BLaER1 treated with 17β-estradiol and CSF1 and Interleukin-3, amounts not matched to agents 10 nM and 100 nM (cell line): Measurements from ENCODE around the gene ZNF792.
"Not testable (repeated sequence)": the region's sequence is repeated elsewhere in the genome, so short reads cannot be mapped to it uniquely, and the experiment has no call there.

ENCODE experiments used
- H3K27ac ChIP-seq, 11 experiments: shearing (Covaris generic); formaldehyde crosslinking; 2 replicates each; pipeline ENCODE4 v1.8.1; 2022
- H3K27me3 ChIP-seq, 11 experiments: shearing (Covaris generic); formaldehyde crosslinking; 2 replicates each; pipeline ENCODE4 v1.8.1; 2022
- H3K36me3 ChIP-seq, 11 experiments: shearing (Covaris generic); formaldehyde crosslinking; 2 replicates each; pipeline ENCODE4 v1.8.1; 2022
- H3K4me1 ChIP-seq, 10 experiments: shearing (Covaris generic); formaldehyde crosslinking; 2 replicates each; pipeline ENCODE4 v1.8.1; 2022
- H3K4me2 ChIP-seq, 11 experiments: shearing (Covaris generic); formaldehyde crosslinking; 2 replicates each; pipeline ENCODE4 v1.8.1; 2022
- H3K4me3 ChIP-seq, 10 experiments: shearing (Covaris generic); formaldehyde crosslinking; 2 replicates each; pipeline ENCODE4 v1.8.1; 2022
- H3K9ac ChIP-seq, 11 experiments: shearing (Covaris generic); formaldehyde crosslinking; 2 replicates each; pipeline ENCODE4 v1.8.1; 2022
- H3K9me3 ChIP-seq, 11 experiments: shearing (Covaris generic); formaldehyde crosslinking; replicated peaks in 1 of 11; 2 replicates each; pipeline ENCODE4 v1.8.1; 2022
- H4K20me1 ChIP-seq, 11 experiments: shearing (Covaris generic); formaldehyde crosslinking; 2 replicates each; pipeline ENCODE4 v1.8.1; 2022
- Cebpa-rat ChIP-seq, 11 experiments: shearing (Covaris generic); IDR thresholded peaks; 2 replicates each; pipeline ENCODE4 v1.8.1; 2022

ZNF792 gene

DNA sequence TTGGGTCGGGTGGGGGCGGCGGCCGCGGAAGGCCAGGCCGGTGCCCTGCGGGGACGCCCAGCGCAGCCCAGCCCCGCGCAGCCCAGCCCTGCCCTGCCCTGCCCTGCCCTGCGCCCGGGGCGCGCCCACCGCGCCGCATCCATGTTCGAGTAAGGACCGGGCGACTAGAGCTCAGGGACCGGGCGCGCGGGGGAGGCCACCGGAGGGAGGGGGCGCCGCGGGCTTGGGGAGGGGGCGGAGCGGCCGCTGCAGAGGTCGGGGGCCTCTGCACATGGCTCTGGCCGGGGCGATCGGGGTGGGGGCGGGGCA lies 36.3 kb upstream of the ZNF792 start:
- Histone ChIP-seq H3K4me3 (peak overlapping the region; percentile 88 to 98 (median 92)), H3K9ac (peak overlapping the region; percentile 89 to 99 (median 94)), H3K4me1 (peaks cover 65 to 85% (median 80%) of the 10 kb centered on the region in 10 experiments), H3K27ac (peak overlapping the region; percentile 89 to 97 (median 93)), H3K9me3 (peaks cover 6 to 11% (median 9%) of the 10 kb centered on the region in 11 experiments), H3K36me3 (peaks cover under 1 to 30% (median 25%) of the 10 kb centered on the region in 11 experiments; a peak in 21 of 22 replicates), H4K20me1 (peaks cover 32 to 47% (median 44%) of the 10 kb centered on the region in 11 experiments; a peak in 21 of 22 replicates), H3K4me2 (peak overlapping the region in 8 of 11 experiments; percentile 93 to 99 (median 97); a peak in 14 of 22 replicates), H3K27me3 (no peaks in the 10 kb centered on the region)
- TF ChIP-seq Cebpa-rat (IDR thresholded peaks at IDR 0.05), result no peak

DNA sequence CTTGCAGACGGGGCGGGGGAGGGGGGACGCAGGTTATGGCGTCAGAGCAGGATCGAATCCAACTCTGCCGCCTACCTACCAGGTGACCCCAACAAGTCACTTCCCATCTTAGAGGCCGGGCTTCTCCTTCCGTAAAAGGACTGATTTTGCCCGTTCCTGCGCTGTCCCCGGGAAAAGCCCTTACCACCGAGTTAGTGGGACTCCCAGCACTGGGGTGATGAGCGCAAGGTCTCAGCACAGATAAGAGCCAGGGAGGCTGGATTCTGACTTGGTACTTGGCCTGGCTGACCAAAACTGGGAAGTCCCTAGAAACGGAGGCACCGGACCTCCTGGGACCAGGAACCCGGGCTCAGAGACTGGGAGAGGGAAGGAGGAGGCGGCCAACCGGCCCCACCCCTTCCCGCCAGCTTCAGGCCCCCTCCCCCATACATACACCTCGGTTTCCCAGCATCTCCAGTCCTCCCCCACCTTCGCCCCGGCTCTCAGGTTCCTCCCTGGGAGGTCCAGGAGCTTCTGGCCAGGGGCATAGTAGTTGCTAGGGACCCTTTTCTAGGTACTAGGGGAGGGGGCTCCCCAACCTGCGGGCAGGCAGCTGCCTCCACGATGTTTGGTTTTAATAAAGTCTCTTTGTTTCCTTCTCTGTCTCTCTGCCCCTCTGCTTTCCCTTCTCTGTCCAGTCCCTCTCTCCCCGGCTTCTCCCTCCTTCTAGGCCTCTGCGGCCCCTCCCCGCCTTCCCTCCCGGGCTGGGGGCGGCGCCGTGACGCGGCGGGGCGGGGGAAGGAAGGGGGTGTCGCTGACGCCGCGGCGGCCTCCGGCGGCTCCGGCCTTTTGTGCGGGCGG lies 35.7 kb upstream of the ZNF792 start, which contains the start of gene GRAMD1A:
Gene GRAMD1A (plus strand): TSS at position 826 of the 840 bp plus-strand sequence. CDS start 156 bp downstream, outside the sequence.
- Histone ChIP-seq H3K4me3 (peak within 1 kb of the TSS; percentile 88 to 98 (median 92)), H3K9ac (peak within 1 kb of the TSS; percentile 89 to 99 (median 94)), H3K27ac (peak within 1 kb of the TSS; percentile 89 to 97 (median 93)), H3K27me3 (no peaks in the 10 kb centered on the region), H3K9me3 (peaks cover 12 to 16% (median 15%) of the 10 kb centered on the region in 11 experiments), H3K4me2 (peak within 1 kb of the TSS; percentile 89 to 99 (median 97)), H3K36me3 (peaks cover 0 to 26% (median 22%) of the 10 kb centered on the region in 11 experiments; a peak in 20 of 22 replicates), H3K4me1 (peaks cover 63 to 83% (median 79%) of the 10 kb centered on the region in 10 experiments), H4K20me1 (peaks cover 28 to 41% (median 38%) of the 10 kb centered on the region in 11 experiments; a peak in 21 of 22 replicates)
- TF ChIP-seq Cebpa-rat (IDR thresholded peaks at IDR 0.05), result no peak

DNA sequence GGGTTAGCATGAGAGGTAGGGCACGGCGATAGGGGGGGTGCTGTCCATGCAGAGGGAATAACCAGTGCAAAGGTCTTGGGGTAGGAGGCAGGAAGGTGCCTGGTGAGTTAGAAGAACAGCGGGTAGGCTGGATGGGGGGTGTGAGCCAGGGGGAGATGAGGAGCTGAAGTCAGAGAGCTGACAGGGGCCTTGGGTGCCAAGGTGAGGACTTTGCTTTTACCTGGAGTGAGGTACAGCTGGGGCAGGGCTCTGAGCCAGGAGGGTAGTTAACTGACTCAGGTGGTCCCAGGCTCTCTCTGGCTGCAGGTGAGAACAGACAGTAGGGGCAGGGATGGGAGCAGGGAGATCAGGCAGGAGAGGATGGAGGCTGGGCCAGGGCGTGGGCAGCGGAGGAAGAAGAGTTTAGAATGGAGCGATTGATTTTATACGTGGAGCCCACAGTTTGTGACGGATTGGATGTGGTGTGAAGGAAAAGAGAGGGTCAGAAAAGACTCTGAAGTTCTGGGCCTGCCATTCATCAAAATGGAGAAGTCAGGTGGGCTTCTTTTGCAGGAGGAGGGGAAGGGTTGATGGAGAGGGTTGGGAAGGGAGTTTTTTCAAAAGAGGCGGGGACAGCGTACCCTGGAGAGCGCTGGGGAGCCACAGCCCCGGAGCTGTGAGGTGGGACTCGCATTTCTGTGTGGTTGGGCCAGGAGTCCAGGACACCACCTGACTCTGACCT lies 34.9 kb upstream of the ZNF792 start:
- H3K27me3 ChIP-seq, result no peaks in the 10 kb centered on the region
- no peak for TF ChIP-seq Cebpa-rat (IDR thresholded peaks at IDR 0.05)
- H3K9ac ChIP-seq, result peak overlapping the region; percentile 89 to 99 (median 94)
- peaks cover 20 to 33% (median 31%) of the 10 kb centered on the region in 11 experiments; a peak in 21 of 22 replicates for H4K20me1 ChIP-seq
- H3K4me3 ChIP-seq, result peak overlapping the region; percentile 88 to 98 (median 92)
- H3K27ac ChIP-seq, result peak overlapping the region; percentile 89 to 97 (median 93); a peak in 21 of 22 replicates
- peaks cover 55 to 75% (median 71%) of the 10 kb centered on the region in 10 experiments for H3K4me1 ChIP-seq
- peaks cover 0 to 18% (median 14%) of the 10 kb centered on the region in 11 experiments; a peak in 19 of 22 replicates for H3K36me3 ChIP-seq
- peak overlapping the region; percentile 89 to 99 (median 97) for H3K4me2 ChIP-seq
- H3K9me3 ChIP-seq, result peaks cover 18 to 24% (median 23%) of the 10 kb centered on the region in 11 experiments

DNA sequence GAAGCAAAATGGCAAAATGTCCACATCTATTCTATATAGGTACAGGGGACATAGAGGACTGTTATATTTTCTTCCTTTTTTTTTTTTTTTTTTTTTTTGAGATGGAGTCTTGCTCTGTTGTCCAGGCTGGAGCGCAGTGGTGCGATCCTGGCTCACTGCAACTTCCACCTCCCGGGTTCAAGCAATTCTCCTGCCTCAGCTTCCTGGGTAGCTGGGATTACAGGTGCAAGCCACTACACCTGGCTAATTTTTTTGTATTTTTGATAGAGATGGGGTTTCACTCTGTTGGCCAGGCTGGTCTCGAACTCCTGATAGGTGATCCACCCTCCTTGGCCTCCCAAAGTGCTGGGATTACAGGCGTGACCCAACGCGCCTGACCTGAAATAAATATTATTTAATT lies 34.2 kb upstream of the ZNF792 start:
- Histone ChIP-seq H3K4me3 (peak overlapping the region in 6 of 10 experiments; percentile 1 to 44 (median 28); a peak in 5 of 20 replicates), H4K20me1 (peaks cover 14 to 26% (median 23%) of the 10 kb centered on the region in 11 experiments; a peak in 21 of 22 replicates), H3K27ac (peak overlapping the region in 10 of 11 experiments; percentile 35 to 97 (median 92); a peak in 19 of 22 replicates), H3K9me3 (peaks cover 18 to 28% (median 25%) of the 10 kb centered on the region in 11 experiments), H3K4me1 (peaks cover 48 to 68% (median 64%) of the 10 kb centered on the region in 10 experiments), H3K36me3 (peaks cover 0 to 13% (median 9%) of the 10 kb centered on the region in 11 experiments; a peak in 14 of 22 replicates), H3K9ac (peak overlapping the region in 9 of 11 experiments; percentile 61 to 99 (median 89); a peak in 13 of 22 replicates), H3K4me2 (peak overlapping the region; percentile 89 to 99 (median 97))
- H3K27me3 ChIP-seq, result not testable (repeated sequence)

DNA sequence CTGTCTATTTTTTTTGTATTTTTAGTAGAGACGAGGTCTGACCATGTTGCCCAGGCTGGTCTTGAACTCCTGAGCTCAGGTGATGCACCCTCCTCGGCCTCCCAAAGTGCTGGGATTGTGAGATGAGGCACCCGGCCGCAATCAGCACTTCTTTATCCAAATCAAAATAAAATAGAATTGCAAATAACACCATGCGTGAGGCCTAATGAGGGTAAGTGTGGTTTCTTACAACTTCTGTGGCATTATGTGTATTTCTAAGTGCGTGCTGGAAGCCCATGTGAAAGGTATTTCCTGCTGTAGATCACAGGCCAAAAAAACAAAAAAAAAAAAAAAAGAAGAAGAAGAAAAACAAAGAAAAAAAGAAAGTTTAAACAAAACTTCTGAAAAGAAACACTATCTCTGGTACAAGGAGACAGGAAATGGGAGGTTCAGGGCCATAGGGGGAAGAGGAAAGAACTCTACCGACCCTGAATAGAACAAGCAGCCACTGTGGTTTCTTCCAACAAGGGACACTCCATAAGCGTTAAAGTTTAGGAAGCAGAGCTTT lies 33.1 kb upstream of the ZNF792 start:
- H3K4me3 ChIP-seq, result peak overlapping the region in 7 of 10 experiments; percentile 1 to 44 (median 23); a peak in 6 of 20 replicates

DNA sequence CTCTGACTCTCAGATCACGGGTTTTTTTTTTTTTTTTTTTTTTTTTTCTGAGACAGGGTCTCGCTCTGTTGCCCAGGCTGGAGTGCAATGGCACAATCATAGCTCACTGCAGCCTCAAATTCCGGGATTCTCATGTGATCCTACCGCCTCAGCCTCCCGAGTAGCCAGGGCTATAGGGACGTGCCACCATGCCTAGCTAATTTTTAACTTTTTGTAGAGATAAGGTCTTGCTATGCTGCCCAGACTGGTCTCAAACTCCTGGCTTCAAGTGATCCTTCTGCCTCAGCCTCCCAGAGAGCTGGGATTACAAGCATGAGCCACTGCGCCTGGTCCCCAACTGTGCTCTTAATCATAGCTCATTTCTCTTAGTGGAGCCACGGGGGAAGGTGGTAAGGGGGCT lies 31.5 kb upstream of the ZNF792 start:
- Histone ChIP-seq H3K4me3 (0 out of 20 replicates have a peak overlapping the region, but pooled peaks of 1 of the 10 experiments have one; percentile 31), H3K4me2 (peak overlapping the region in 5 of 11 experiments; percentile 24 to 99 (median 93); a peak in 5 of 22 replicates), H3K9me3 (peaks cover 18 to 42% (median 28%) of the 10 kb centered on the region in 11 experiments), H3K27me3 (no peaks in the 10 kb centered on the region), H3K9ac (no peak overlapping the region; a peak in 1 of 22 replicates), H3K4me1 (peaks cover 35 to 46% (median 44%) of the 10 kb centered on the region in 10 experiments), H3K27ac (peak overlapping the region in 7 of 11 experiments; percentile 89 to 97 (median 93); a peak in 12 of 22 replicates), H4K20me1 (no peaks in the 10 kb centered on the region), H3K36me3 (peaks cover 0 to 5% (median 0%) of the 10 kb centered on the region in 11 experiments; a peak in 4 of 22 replicates)
- TF ChIP-seq Cebpa-rat (IDR thresholded peaks at IDR 0.05), result no peak

More for the DNA sequence above, 33.1 kb upstream of the ZNF792 start:
- Histone ChIP-seq H4K20me1 (peaks cover 3 to 15% (median 13%) of the 10 kb centered on the region in 11 experiments; a peak in 19 of 22 replicates), H3K36me3 (peaks cover 0 to 7% (median 3%) of the 10 kb centered on the region in 11 experiments; a peak in 13 of 22 replicates), H3K9me3 (peaks cover 18 to 32% (median 27%) of the 10 kb centered on the region in 11 experiments), H3K9ac (peak overlapping the region in 9 of 11 experiments; percentile 55 to 99 (median 66); a peak in 18 of 22 replicates), H3K4me1 (peaks cover 37 to 57% (median 53%) of the 10 kb centered on the region in 10 experiments), H3K27me3 (no peaks in the 10 kb centered on the region), H3K27ac (peak overlapping the region in 10 of 11 experiments; percentile 35 to 97 (median 92); a peak in 20 of 22 replicates), H3K4me2 (peak overlapping the region; percentile 89 to 99 (median 97))
- no peak for TF ChIP-seq Cebpa-rat (IDR thresholded peaks at IDR 0.05)

DNA sequence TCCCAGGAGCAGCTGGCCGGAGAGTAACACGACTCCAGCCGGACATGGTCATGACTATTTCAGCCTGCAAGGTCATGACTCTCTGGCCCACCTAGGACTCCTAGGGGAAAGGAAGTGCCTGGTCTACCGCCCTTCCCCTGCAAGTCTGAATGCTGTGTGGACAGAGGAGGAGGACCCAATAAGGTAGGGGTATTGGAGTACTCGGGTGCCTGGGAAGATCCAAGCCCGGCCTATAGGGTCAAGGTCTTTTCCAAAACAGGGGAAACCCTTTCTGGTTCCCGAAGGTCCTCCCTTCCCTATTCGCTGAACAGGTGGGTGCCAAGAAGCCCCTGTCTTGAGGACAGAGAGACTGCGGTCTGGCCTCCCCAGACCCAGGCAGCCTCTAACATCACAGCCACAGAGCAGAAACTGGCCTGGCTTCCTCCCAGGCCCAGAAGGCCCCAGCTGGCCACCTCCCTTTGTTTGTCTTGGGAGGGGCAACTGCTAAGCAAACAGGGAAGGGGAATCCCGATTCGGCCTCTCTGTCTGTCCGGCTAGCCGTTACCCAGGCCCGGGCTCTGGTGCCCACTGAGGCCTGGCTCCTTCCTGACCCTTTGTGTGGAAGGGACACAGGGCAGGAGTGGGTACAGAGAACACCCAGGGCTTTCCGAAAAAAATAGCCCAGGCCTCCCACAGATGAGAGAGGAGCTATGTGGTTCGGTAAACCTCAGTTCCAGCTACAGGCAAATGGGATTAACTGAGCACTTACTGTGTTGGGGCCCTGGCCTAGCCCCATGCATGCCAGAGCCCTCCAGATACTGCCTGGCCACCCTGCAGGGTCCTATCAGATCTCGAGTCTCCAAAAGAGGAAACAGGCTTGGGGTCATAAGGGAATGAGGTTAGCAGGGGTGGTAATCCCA lies 30.9 kb upstream of the ZNF792 start:
- H3K9me3 ChIP-seq, result peaks cover 18 to 42% (median 28%) of the 10 kb centered on the region in 11 experiments
- no peaks in the 10 kb centered on the region for H3K27me3 ChIP-seq
- H3K36me3 ChIP-seq, result peaks cover 0 to 5% (median 0%) of the 10 kb centered on the region in 11 experiments; a peak in 4 of 22 replicates
- H4K20me1 ChIP-seq, result no peaks in the 10 kb centered on the region
- H3K4me3 ChIP-seq, result no peak overlapping the region
- no peak overlapping the region for H3K4me2 ChIP-seq
- peaks cover 39 to 46% (median 43%) of the 10 kb centered on the region in 10 experiments for H3K4me1 ChIP-seq
- H3K9ac ChIP-seq, result no peak overlapping the region
- no peak overlapping the region for H3K27ac ChIP-seq
- no peak for TF ChIP-seq Cebpa-rat (IDR thresholded peaks at IDR 0.05)
